Erythroblast (primary cell): Measurements from ENCODE around the gene SMARCAD1.

Source experiments
- GATA1 ChIP-seq: IDR thresholded peaks from 2 replicates; pipeline ENCODE4 v1.6.1; 2011; ENCODE audit warnings: low read depth, mild to moderate bottlenecking, control low read depth, low read length, moderate library complexity
- POLR2A ChIP-seq: IDR thresholded peaks from 2 replicates; pipeline ENCODE4 v1.6.1; 2011; ENCODE audit warnings: mild to moderate bottlenecking, low read length

GRCh38 chr4:94232519-94232918 lies 24.9 kb downstream of the SMARCAD1 start:
- no peak for TF ChIP-seq POLR2A
- TF ChIP-seq GATA1: no peak
